ENCODE results near the gene SIT1.
"Not testable (repeated sequence)": the region's sequence is repeated elsewhere in the genome, so short reads cannot be mapped to it uniquely, and the experiment has no call there.

The SIT1 gene

DNA sequence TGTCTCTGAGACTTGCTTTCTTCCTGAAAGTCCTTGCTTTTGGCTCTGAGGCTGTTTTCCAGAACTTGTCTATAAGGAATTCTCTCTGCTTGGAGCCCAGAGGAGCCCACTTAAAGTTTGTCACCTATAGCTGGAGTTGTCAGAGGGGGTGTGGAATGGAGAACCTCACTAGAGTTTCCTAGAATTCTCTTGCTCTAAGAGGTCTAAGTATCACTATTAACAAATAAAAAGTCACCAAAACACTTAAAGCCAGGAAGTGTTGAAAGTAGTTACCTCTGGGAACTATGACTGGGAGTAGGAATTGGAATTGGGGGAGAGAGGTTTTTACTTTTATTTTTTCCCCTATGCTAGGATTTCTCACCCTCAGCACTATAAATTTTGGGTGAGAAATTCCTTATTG, 15.0 kb downstream of the SIT1 start:
- no peak for DNase-seq

DNA sequence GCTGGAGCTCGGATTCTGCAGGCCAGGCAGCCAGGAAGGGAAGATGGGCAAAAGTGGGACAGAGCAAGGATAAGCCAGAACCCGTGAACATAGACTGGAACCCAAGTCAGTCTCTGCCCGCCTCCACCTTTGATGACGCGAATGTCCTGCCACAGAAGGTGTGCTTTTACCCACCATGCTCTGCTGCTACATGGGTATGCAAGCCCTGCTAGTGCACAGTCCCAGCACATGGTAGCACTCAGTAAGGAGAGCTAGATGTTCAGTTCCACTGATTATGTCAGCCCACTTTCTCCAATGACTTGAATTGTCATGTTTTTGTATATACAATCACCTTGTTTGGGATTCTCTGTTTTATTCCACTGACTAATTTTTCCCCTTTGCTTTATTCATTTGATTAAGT, 21.1 kb downstream of the SIT1 start:
- DNase-seq = no peak

DNA sequence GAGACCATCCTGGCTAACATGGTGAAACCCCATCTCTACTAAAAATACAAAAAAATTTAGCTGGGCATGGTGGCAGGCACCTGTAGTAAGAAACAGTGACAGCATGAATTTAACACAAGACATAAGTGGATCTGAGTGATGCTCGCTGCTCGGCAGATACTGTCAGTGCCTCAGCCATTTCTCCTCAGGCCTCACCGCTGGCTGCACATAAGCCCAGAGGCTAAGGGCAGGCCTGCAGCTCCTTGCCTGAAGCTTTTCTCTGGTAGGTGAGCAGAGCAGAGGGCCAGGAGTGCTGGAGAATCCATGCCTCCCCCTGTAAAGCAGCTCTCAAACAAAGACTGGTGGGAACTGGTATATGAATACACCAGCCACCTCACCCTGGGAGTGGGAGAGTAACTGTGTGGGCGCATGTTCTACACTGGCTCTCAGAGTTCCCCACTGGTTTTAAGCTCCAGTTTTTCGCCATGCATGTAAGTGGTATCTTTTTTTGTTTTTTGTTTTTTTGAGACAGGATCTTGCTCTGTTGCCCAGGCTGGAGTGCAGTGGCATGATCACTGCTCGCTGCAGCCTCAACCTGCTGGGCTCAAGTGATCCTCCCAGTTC, 22.2 kb downstream of the SIT1 start:
- DNase-seq = no peak

DNA sequence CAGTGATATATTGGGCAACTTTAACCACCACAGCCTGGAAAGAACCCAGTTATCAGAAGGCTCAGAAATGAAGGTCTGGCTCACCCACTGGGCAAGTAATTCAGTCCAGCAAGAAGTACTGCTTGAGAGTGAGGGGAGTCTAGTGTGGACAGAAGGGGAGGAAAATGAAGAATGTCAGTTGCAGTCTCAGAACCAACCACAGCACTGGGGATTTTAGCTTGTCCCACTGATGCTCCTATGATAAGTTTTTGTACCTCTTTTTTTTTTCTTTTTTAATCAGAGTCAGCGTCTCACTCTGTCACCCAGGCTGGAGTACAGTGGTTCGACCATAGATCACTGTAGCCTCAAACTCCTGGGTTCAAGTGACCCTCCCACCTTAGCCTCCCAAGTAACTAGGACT, 23.2 kb downstream of the SIT1 start:
- DNase-seq = no peak

DNA sequence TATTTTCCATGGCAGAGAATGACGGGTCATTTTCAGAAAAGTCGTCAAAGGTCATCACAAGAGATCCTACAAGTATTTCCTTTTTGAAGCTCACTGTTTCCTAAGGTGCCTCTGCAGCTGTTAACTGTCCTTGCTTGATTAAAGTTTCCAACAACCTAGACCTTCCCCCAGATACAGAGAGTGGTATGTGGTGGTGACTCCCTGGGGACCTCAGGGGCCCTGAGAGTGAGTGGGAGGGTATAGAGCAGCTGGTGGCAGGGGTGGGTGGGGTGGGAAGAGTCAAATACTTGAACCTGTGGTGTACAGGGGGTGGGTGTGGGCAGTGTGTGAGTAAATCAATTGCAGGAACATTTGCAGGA, 31.0 kb downstream of the SIT1 start:
- no peak for DNase-seq

DNA sequence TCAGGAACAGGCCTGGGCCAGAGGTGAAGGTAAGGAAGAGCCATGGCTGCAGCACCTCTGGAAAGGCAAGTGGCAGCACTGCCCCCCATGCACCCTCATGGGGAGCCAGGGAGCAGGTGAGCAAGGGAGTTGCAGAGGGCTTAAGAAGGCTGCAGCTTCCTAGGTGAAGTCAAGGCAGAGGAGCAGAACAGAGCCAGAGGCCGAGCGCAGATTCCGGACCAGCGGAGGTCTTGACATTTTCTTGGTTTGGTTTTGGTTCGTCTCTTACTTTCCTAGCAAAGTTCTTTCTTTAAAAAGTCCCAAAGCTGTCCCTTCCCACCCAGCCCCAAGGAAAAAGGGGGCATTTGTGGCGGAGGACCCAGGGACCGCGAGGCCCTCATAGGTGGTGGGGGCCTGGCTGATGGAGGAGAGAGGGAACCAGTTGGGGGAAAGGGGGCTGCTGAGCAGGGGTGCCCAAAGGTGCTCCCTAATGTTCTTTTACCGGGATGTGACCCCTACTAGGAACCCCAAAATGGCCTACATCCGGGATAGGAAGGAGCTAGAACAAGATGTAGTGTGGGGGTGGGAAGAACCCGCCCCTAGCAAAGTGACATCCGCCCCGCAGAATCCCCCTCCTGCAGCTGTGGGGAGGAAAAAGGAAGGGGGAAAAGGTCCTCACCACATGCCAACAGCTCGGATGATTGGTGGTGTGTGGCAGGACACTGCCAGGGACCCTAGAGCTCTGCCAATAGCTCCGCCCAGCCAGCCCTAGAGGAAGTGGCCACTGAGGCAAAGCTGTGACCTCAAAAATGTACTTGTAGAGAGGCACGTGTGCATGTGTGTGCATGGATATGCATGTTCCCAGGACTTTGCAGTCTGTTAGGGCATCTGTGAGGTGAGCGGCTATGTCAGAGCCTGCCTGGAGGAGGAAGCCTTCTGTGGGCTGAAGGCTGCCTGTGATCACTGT, 31.6 kb downstream of the SIT1 start:
- DNase-seq = peak; percentile 29

DNA sequence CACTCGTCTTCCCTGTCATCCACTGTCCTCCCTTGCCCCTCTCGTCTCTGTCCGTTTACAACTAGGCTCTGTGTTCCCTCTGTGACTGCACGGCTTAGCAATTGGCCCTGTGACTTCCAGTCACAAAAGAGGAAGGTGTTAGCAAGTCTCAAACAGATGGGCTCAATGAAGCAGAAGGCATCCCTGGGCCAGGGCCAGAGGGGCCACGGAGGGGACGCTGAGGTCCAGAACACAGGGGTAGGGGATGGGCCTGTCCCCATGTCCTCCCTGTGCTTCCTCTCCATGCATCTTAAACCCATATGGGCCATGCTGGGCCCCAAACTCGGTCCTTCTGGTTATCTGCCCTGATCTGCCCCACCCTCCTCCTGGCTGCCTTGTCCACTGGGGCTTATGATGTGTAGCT, 32.4 kb downstream of the SIT1 start, which contains the start of gene CD72:
Gene CD72, minus strand, starts transcription at position 89 of the 403 bp plus-strand sequence. CDS start 110 bp downstream, outside the sequence.
- no peak for DNase-seq

DNA sequence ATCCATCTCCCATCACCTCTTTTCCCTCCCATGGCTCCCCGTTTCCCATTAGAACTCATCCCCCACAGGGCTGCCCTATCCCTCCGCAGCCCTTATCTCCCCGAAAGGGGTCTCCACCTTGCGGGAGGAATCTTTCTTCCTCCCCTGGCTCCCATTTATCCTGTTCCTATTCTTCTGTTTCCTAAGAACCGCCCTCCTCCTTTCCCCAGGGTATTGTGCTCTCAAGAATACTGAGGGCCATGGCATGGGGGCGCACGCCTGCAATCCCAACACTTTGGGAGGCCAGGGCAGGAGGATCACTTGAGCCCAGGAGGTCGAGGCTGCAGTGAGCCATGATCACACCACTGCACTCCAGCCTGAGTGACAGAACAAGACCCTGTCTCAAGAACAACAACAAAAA, 33.2 kb downstream of the SIT1 start:
- DNase-seq = no peak

DNA sequence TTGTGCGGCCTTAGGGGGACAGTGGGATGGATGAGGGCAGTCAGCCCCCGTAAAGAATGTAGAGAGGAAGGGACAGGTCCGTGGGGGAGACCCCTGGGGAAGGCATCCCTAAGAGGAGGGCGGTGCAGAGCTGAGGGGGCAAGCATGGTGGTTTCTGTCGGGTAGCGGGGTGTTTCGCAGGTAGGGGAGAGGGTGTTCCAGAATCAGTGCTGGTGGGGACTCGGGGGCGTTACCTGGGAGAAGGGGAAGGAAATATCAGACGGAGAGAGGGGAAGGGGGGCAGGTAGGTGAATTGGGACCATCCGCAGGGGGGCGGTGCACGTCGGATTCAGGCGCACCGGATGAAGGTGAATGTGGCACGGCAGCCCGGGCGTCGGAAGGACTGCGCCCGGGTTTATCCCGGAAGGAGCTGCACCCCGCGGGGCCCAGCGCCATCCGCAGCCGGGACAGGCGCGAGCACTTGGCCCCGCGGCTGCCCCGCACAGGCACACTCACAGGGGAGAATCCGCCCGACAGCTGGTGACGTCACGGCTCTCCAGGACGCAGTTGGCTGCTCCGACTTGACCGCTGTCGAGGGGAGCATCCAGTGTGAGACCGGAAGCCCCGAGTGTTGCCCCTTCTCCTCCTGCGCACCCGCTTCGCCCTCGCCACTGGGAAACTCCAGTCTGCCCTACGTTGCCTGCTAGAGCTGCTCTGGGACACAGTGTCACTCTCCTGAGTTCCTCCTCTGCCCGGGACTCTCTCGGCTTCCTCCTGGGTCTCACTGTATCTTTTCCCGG, 33.9 kb downstream of the SIT1 start:
- peak; percentile 58 for DNase-seq

DNA sequence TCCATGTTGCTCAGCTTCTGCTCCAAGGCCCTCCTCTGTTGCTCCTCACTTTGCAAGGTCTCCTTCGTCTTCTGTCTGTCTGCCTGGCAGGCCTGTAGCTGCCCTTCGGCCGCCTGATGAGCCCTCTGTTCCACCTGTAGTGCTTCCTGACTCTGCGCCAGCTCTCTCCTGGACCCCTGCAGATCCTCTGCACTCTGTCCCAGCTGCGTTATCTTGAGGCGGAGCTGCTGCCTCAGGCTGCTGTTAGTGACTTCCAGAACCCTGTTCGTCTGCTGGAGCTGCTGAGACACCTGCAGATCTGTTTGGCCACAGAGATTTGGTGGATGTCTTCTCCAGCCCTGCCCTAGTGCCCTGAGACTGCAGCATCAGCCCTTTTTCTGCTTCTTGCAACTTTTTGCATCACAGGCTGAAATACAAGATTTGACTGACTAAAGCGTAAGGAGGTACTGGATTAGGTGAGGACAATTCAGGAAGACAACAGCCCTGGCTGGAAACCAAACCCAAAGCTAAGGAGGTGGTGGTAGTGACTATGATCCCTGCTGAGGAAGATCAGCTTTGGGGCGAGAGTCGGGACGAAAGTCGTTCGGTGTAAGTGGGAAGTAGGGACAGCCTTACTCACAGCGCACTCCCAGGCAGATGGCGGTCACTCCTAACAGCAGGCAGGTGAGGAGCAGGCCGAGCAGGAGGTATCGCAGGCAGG, 34.6 kb downstream of the SIT1 start:
- DNase-seq = no peak

DNA sequence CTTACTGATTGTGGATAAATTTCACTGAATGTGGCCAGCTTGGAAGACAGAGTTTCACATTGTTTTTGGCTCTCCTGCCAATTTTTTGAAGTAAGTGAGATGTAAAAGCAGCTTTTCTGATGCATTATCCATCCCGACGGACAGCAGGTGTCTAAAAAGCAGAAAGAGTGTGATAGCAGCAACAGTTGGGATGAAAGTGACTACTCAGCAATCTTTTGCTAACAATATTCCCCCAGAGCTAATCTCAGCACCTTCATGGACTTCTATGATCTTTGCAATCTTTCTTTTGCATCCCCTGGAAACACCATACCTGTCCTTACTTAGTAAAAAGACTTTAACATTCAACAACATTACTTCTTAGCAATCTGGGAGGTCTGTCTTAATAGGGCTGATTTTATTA, 37.9 kb downstream of the SIT1 start:
- DNase-seq = no peak

DNA sequence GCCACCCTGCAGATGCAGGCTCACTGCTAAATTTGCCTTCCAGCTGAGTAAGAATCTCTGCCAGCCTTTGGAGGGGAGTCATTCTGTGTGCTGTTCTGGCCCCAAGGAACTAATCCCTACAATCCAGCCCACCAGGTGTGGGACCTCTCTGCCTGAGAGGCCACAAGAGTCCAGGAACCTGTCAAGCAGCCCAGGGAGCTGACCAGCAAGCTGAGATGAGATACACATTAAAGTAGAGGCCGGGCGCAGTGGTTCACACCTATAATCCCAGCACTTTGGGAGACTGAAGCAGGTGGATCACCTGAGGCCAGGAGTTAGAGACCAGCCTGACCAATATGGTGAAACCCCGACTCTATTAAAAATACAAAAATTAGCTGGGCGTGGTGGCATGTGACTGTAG, 38.7 kb downstream of the SIT1 start:
- not testable (repeated sequence) for DNase-seq

DNA sequence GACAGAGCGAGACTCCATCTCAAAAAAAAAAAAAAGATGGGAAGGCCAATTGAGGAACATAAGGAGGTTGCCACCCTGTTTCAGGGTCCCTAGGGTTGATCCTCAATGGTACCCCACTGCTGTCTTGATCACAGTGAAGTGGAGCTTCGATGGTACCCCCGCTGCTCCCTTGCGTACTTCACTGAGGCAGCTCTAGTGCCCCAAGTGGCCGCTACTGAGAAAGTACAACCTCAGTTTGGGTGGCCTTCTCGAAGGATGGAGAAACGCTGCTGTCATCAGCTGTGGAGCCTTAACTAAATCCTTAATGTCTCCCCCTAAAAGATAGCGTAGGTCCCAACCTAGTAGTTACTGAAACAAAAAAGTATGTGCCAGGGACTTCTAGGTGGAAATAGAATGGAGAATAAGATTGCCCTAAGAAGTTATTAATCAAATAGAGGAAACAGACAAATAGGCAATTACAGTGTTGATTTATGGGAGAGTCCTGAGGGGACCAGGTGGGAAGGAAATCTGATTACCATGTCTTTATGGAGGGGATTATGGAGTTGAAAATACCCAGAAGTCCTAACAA, 39.4 kb downstream of the SIT1 start:
- DNase-seq = peak; percentile 31

DNA sequence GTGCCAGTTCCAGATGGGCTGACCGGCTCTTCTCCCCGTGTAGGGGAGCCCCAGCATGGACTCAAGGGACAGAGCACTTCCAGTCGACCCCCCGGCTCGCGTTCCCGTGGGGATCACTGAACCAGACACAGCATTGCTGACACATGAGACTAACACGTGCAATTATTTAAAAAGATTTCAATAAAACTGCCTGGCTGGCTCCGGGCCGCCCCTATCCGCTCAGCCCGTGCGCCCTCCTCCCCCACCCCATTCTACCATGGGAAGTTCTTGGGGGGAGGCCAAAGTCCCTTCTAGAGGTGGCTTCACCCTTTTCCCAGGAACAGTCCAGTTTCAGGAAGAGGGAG, 40.9 kb downstream of the SIT1 start:
- DNase-seq = no peak

DNA sequence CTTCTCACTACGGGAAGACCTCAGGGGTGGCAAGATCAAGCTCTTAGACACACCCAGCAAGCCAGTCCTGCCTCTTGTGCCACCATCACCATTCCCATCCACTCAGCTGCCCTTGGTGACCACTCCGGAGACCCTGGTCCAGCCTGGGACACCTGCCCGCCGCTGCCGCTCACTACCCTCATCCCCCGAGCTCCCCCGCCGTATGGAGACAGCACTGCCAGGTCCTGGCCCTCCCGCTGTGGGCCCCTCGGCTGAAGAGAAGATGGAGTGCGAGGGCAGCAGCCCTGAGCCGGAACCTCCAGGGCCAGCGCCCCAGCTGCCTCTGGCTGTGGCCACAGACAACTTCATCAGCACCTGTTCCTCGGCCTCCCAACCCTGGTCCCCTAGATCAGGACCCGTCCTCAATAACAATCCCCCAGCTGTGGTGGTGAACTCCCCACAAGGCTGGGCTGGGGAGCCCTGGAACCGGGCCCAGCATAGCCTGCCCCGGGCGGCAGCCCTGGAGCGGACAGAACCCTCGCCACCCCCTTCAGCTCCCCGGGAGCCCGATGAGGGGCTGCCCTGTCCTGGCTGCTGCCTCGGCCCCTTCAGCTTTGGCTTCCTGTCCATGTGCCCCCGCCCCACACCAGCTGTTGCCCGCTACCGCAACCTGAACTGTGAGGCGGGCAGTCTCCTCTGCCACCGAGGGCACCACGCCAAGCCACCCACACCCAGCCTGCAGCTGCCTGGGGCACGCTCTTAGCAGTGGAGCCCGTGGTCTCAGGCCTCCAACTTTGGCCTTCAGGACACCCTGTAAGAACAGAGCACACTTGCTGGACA, 41.5 kb downstream of the SIT1 start:
- no peak for DNase-seq

DNA sequence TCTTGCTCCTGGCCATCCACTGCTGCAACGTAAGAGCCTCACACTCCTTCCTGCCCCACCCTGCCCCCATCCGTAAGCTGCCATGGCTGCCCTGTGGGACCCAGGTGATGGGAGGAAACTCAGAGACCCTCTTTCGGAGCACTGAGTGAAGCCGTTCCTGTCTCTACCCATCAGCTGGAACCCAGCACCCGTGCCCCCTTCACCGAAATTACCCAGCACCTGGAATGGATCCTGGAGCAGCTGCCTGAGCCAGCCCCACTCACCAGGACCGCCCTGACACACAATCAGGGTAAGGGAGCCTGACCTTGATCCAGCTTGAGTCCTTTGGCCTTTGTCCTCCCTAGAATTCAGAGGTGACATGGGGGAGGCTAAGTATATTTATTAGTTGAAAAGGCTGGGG, 42.5 kb downstream of the SIT1 start:
- no peak for DNase-seq

DNA sequence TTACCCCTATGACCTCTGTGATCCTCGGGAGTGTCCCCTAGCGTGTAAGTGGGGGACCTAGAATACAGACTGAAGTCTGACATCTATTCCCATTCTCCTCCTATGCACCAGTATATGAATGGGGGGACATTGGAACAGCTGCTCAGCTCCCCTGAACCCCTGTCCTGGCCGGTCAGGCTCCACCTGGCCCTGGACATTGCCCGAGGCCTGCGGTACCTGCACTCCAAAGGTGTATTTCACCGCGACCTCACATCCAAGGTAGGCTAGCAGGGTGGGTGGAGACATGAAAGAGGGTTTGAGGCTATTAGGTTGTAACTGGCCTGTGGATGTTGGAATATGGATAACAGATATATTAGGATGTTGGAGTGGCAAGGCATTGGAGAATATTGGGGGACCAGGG, 44.0 kb downstream of the SIT1 start:
- DNase-seq = no peak

DNA sequence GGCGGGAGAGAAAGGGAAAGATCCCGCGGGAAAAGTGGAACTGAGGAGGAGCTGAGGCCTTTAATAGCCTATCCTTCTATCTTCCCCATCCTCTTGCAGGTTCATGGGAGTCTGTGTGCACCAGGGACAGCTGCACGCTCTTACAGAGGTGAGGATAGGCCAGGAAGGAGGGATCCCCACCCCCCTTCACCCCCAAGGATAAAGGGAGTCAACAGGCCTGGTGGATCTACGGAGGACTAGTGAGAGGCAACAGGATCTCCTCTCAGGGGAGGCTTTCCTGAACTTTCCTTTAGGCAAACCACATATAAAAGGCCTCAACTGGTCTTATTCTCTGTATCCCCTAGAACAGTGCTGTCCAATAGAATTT, 44.6 kb downstream of the SIT1 start:
- DNase-seq = no peak

DNA sequence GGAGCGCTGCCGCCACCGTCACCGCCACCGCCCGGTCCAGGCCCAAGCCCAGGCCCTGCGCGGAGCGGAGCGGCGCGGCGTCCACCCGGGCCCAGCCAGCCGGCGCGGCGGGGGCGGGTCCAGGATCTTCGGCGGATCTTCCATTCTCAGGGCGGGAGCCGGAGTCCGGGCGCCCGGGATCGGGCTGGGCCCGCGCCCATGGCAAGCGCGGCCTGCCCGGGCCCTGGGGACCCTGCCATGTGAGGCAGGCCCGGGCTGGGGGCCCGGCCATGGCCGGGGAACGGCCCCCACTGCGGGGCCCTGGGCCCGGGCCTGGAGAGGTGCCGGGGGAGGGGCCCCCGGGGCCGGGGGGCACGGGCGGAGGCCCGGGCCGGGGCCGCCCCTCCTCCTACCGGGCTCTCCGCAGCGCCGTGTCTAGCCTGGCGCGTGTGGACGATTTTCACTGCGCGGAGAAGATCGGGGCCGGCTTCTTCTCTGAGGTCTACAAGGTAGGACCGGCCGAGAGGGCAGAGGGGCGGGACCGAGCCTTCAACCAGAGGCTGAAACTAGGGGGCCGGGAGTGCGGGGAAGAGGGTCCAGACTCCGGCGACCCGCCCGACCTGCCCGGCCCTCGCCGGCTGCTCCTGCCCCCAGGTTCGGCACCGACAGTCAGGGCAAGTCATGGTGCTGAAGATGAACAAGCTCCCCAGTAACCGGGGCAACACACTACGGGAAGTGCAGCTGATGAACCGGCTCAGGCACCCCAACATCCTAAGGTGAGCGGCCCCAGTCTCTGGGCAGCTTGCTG, 45.2 kb downstream of the SIT1 start:
- DNase-seq = peak; percentile 42

DNA sequence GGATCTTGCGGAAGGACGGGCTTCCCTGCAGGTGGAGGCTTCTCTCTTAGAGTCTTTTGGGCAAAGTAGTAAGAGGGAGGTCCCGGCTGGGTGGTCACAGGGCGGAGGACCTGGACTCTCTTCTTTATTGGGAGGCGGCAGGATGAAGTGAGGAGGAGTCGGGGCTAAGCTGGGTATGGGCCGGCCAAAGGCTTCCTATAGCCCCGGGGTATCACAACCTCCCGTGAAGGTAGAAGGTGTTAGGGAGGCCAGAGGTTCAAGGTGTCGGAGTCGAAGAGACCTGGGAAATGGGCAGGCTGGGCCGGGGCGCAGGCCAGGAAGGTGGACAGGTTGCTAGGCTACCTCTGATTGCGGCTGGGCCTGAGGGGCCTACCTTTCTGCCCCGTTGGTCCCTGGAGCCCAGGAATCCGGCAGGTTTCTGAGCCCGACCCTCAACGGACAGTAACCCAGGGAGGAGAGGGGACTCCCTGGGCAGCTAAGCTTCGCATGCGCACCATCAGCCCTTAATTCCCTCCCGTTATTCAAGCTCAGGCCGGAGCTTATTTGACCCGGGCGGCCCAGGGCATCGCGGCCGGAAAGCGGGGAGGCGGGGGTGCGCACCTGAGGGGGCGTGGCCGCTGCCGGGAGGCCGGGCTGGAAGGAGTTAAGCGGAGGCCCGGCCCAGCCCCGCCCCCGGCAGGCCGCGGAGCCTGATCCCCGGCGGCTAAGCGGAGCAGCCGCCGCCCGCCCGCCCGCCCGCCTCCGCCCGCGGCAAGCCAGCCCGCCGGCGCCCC, 46.0 kb downstream of the SIT1 start, which contains the start of gene TESK1:
Gene TESK1, plus strand, starts transcription at position 685 of the 773 bp plus-strand sequence. CDS start 358 bp downstream, outside the sequence.
- peak; percentile 78 for DNase-seq

Measured in central memory CD4-positive, alpha-beta T cell (primary cell).